Osteocyte (in vitro differentiated cells): ENCODE results near the gene ZNF76. TPM values are rescaled to one million over a fixed set of nuclear protein-coding genes. Genes with fewer than 3 reads are reported as not detected.
"Not testable (repeated sequence)": the region's sequence is repeated elsewhere in the genome, so short reads cannot be mapped to it uniquely, and the experiment has no call there.

Experiments used
- DNase-seq: peaks from one replicate; pipeline ENCODE4 v3.0.0; 2021; ENCODE audit warnings: mixed read lengths; ENCODE audit not compliant: unreplicated experiment; ENCODE audit errors: extremely low spot score
- H3K27ac Mint-ChIP-seq: one replicate; pipeline ENCODE4 v1.8.0; 2021; ENCODE audit warnings: mild to moderate bottlenecking, mixed read lengths; ENCODE audit not compliant: unreplicated experiment
- H3K27me3 Mint-ChIP-seq: one replicate; pipeline ENCODE4 v1.8.0; 2021; ENCODE audit warnings: mixed read lengths; ENCODE audit not compliant: unreplicated experiment
- H3K36me3 Mint-ChIP-seq: one replicate; pipeline ENCODE4 v1.8.0; 2021; ENCODE audit warnings: mixed read lengths; ENCODE audit not compliant: unreplicated experiment
- H3K4me1 Mint-ChIP-seq: one replicate; pipeline ENCODE4 v1.8.0; 2021; ENCODE audit warnings: mixed read lengths; ENCODE audit not compliant: unreplicated experiment
- H3K4me3 Mint-ChIP-seq: one replicate; pipeline ENCODE4 v1.8.0; 2021; ENCODE audit warnings: mild to moderate bottlenecking, moderate library complexity, mixed read lengths; ENCODE audit not compliant: unreplicated experiment
- H3K9me3 Mint-ChIP-seq: one replicate; pipeline ENCODE4 v1.8.0; 2021; ENCODE audit warnings: mixed read lengths; ENCODE audit not compliant: unreplicated experiment
- CTCF ChIP-seq: fragments of 200-600 bp; sonication (generic); IDR thresholded peaks from 2 replicates; pipeline ENCODE4 v1.5.0; 2021; ENCODE audit warnings: antibody characterized with exemption, mild to moderate bottlenecking, moderate library complexity
- total RNA-seq: library from RNA; stranded (reverse); gene quantifications from 2 replicates; pipeline ENCODE4 v1.2.1, GENCODE V29; 2021

The ZNF76 gene
- total RNA-seq, 1 donor from 2014 or later, result 32.9 TPM

DNA sequence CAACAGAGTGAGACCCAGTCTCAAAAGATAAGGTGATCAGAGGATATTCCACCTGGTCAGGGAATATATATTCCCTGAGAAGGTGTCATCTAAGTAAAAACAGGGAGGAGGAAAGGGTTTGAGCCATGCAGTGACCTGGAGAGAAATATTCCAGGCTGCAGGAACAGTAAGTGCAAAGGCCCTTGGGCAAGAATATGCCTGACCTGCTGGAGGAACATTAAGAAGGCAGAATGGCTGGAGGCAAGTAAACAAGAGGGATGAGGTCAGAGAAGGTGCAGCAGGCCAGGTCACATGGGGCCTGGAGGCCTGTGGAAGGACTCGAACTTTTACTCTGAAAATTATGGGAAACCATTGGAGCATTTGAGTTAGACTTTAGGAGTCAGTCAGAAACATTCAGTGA, 44.8 kb downstream of the ZNF76 start:
- DNase-seq, result no peak
- no peaks in the 10 kb centered on the region for H3K9me3 Mint-ChIP-seq

GRCh38 chr6:35305117-35305516, 45.6 kb downstream of the ZNF76 start:
- TF ChIP-seq CTCF, result no peak
- H3K27me3 Mint-ChIP-seq, result peaks cover 6% of the 10 kb centered on the region
- H3K27ac Mint-ChIP-seq, result no peak overlapping the region
- no peaks in the 10 kb centered on the region for H3K9me3 Mint-ChIP-seq
- peaks cover 10% of the 10 kb centered on the region for H3K4me1 Mint-ChIP-seq
- no peak for DNase-seq
- no peak overlapping the region for H3K4me3 Mint-ChIP-seq
- H3K36me3 Mint-ChIP-seq, result no peaks in the 10 kb centered on the region

More for the DNA sequence above, 44.8 kb downstream of the ZNF76 start:
- H3K36me3 Mint-ChIP-seq, result no peaks in the 10 kb centered on the region
- no peak overlapping the region for H3K27ac Mint-ChIP-seq
- peaks cover 10% of the 10 kb centered on the region for H3K4me1 Mint-ChIP-seq
- peaks cover 4% of the 10 kb centered on the region for H3K27me3 Mint-ChIP-seq
- no peak for TF ChIP-seq CTCF
- H3K4me3 Mint-ChIP-seq, result no peak overlapping the region

GRCh38 chr6:35307138-35307537, 47.6 kb downstream of the ZNF76 start:
- Mint-ChIP-seq H3K27me3 (peaks cover 13% of the 10 kb centered on the region), H3K4me1 (peaks cover 10% of the 10 kb centered on the region)
- not testable (repeated sequence) for H3K9me3 Mint-ChIP-seq, DNase-seq, H3K36me3 Mint-ChIP-seq, H3K4me3 Mint-ChIP-seq, H3K27ac Mint-ChIP-seq

DNA sequence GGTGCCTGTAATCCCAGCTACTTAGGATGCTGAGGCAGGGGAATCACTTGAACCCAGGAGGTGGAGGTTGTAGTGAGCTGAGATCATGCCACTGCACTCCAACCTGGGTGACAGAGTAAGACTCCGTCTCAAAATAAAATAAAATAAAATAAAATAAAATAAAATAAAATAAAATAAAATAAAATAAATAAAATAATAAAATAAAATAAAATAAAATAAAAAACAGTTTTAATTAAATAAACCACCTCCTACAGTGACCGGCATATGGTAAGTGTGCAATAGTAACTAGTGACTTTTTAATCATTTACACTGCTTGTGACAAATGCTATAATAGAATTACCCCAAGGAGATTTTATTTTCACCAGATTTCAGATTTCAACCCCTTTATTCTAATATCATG, 49.0 kb downstream of the ZNF76 start:
- not testable (repeated sequence) for H3K36me3 Mint-ChIP-seq, H3K27ac Mint-ChIP-seq, DNase-seq, H3K4me1 Mint-ChIP-seq, H3K9me3 Mint-ChIP-seq, H3K4me3 Mint-ChIP-seq
- peaks cover 13% of the 10 kb centered on the region for H3K27me3 Mint-ChIP-seq

GRCh38 chr6:35309611-35310264, 50.2 kb downstream of the ZNF76 start:
- Mint-ChIP-seq H3K4me1 (no peaks in the 10 kb centered on the region), H3K36me3 (no peaks in the 10 kb centered on the region), H3K4me3 (no peak overlapping the region), H3K27ac (no peak overlapping the region), H3K9me3 (no peaks in the 10 kb centered on the region), H3K27me3 (peaks cover 20% of the 10 kb centered on the region)
- no peak for DNase-seq
- TF ChIP-seq CTCF, result no peak

DNA sequence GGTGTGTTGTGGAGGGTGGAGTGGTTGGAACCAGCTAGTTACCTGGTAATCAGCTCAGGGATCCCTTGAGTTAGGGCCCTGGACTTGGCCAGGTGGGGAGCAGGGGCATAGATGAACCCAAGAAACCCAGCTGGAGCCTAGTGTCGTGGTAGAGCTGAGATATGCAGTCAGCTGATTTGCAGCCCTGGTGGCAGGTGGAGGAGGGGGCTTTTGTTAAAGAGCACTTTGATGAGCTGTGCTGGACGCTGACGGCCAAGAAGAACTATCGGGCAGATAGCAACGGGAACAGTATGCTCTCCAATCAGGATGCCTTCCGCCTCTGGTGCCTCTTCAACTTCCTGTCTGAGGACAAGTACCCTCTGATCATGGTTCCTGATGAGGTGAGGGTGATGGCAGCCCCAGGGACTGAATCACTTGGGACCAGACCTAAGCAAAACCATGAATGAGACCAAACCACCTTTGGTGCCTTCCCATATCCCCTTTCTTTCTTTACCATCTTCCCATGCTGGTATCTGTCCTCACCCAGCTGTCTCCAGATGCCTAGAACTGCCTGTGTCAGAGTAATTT, 50.8 kb downstream of the ZNF76 start:
- Mint-ChIP-seq H3K27me3 (peaks cover 22% of the 10 kb centered on the region), H3K4me1 (no peaks in the 10 kb centered on the region), H3K27ac (no peak overlapping the region), H3K36me3 (no peaks in the 10 kb centered on the region), H3K4me3 (no peak overlapping the region), H3K9me3 (no peaks in the 10 kb centered on the region)
- no peak for TF ChIP-seq CTCF
- no peak for DNase-seq
